ENCODE data around the gene PTPRA. TPM values are rescaled to one million over a fixed set of nuclear protein-coding genes. Genes with fewer than 3 reads are reported as not detected.

Gene PTPRA
- total and polyA plus RNA-seq, 2 of the 4 experiments (the other 2 are of a cell fraction), result 35.0 to 50.0 TPM

- no TSS peak for BruUV-seq (replicated peaks)
- H3K9me1 ChIP-seq (ENCODE audit: insufficient read depth, low read length), result peaks cover 11% of the 10 kb centered on the region
- H3K4me3 ChIP-seq (ENCODE audit: insufficient read depth, low read depth, low read length), result no peak overlapping the region
- no peak overlapping the region for H3K27ac ChIP-seq (ENCODE audit: insufficient read depth, low read length)
- H3K27me3 ChIP-seq (ENCODE audit: control insufficient read depth, insufficient read depth, low read length), result no peaks in the 10 kb centered on the region
- no peak overlapping the region for H2BK5ac ChIP-seq (ENCODE audit: low read depth, low read length, poor library complexity, severe bottlenecking)
- H3K56ac ChIP-seq (ENCODE audit: extremely low read depth, insufficient read depth, low read length), result no peak overlapping the region
- no peak overlapping the region for H4K91ac ChIP-seq (ENCODE audit: insufficient read depth, low read depth, low read length)
- H2BK120ac ChIP-seq (ENCODE audit: low read depth, low read length), result no peak overlapping the region
- ATAC-seq (ENCODE audit: low read depth) (no peak), DNase-seq (no peak)
- no peaks in the 10 kb centered on the region for H4K20me1 ChIP-seq (ENCODE audit: insufficient read depth, low read length)
- WGBS, 2 experiments (ENCODE audit: extremely low coverage in 2 of 2, insufficient read length in 1 of 2), result 98% methylated on average over 6 of the region's 11 CpGs; no CpG with 5 or more reads in 1 of the 2 experiments
- H3K4me2 ChIP-seq (ENCODE audit: low read depth, low read length), result no peak overlapping the region
- H4K5ac ChIP-seq (ENCODE audit: low read depth, low read length), result no peak overlapping the region
- no peak overlapping the region for H3K18ac ChIP-seq (ENCODE audit: low read depth, low read length)
- H3K4ac ChIP-seq (ENCODE audit: low read depth, low read length), result no peak overlapping the region
- H2BK20ac ChIP-seq (ENCODE audit: low read depth, low read length), result no peak overlapping the region
- H3K4me1 ChIP-seq (ENCODE audit: control insufficient read depth, insufficient read depth, low read length), result peaks cover 5% of the 10 kb centered on the region
- no peak overlapping the region for H2BK15ac ChIP-seq (ENCODE audit: low read depth, low read length)
- no peak overlapping the region for H3K23ac ChIP-seq (ENCODE audit: low read depth, low read length)
- TF ChIP-seq POLR2A (IDR thresholded peaks at IDR 0.05; ENCODE audit: low read depth, low read length) (no peak), MAZ (IDR thresholded peaks at IDR 0.05; ENCODE audit: borderline replicate concordance, low read depth, low read length) (no peak), BHLHE40 (IDR thresholded peaks at IDR 0.05; ENCODE audit: low read depth, low read length) (no peak), CHD1 (IDR thresholded peaks at IDR 0.05; ENCODE audit: low read depth, low read length) (no peak), MXI1 (IDR thresholded peaks at IDR 0.05; ENCODE audit: borderline replicate concordance, low read depth, low read length) (no peak), CEBPB (IDR thresholded peaks at IDR 0.05; ENCODE audit: low read depth, low read length) (no peak), SMC3 (IDR thresholded peaks at IDR 0.05; ENCODE audit: low read depth, low read length) (no peak), RAD21 (IDR thresholded peaks at IDR 0.05; ENCODE audit: low read length) (no peak), RCOR1 (IDR thresholded peaks at IDR 0.05; ENCODE audit: insufficient replicate concordance, low read length) (no peak), NFE2L2 (IDR thresholded peaks at IDR 0.05; ENCODE audit: low read depth, low read length) (no peak), RFX5 (IDR thresholded peaks at IDR 0.05; ENCODE audit: low read depth, low read length) (no peak), CTCF (conservative IDR thresholded peaks at IDR 0.05; ENCODE audit: low read depth, low read length) (no peak), FOS (IDR thresholded peaks at IDR 0.05; ENCODE audit: low read depth, low read length) (no peak), MAFK (IDR thresholded peaks at IDR 0.05; ENCODE audit: low read depth, low read length) (no peak)
- TF ChIP-seq, protein P1, sequence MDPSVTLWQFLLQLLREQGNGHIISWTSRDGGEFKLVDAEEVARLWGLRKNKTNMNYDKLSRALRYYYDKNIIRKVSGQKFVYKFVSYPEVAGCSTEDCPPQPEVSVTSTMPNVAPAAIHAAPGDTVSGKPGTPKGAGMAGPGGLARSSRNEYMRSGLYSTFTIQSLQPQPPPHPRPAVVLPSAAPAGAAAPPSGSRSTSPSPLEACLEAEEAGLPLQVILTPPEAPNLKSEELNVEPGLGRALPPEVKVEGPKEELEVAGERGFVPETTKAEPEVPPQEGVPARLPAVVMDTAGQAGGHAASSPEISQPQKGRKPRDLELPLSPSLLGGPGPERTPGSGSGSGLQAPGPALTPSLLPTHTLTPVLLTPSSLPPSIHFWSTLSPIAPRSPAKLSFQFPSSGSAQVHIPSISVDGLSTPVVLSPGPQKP (IDR thresholded peaks at IDR 0.05; ENCODE audit: borderline replicate concordance, low read depth, low read length), result no peak
- TF ChIP-seq, protein P2, sequence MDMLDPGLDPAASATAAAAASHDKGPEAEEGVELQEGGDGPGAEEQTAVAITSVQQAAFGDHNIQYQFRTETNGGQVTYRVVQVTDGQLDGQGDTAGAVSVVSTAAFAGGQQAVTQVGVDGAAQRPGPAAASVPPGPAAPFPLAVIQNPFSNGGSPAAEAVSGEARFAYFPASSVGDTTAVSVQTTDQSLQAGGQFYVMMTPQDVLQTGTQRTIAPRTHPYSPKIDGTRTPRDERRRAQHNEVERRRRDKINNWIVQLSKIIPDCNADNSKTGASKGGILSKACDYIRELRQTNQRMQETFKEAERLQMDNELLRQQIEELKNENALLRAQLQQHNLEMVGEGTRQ (IDR thresholded peaks at IDR 0.05; ENCODE audit: low read depth, low read length), result no peak
- in situ Hi-C loops (cut with MboI; ENCODE audit: low sequenced_read_pairs) (no loop called here), dilution Hi-C loops (cut with HindIII; ENCODE audit: low sequenced_read_pairs, unreplicated experiment) (no loop called here), intact Hi-C loops (cut with micrococcal nuclease) (no loop called here)
- H3K36me3 ChIP-seq (ENCODE audit: control insufficient read depth, insufficient read depth, low read length), result peaks cover 52% of the 10 kb centered on the region
- no peak overlapping the region for H3K9ac ChIP-seq (ENCODE audit: low read depth, low read length)
- ChIA-PET POLR2A (ENCODE audit: unreplicated experiment) (no interaction called here), CTCF (interaction anchor here (0.9 kb wide), 1 partner anchor 135 kb away, joined by 3 read pairs; no protein-coding TSS in a partner anchor)
- H3K14ac ChIP-seq (replicated peaks; ENCODE audit: low read depth, low read length), result no peak overlapping the region
- H2AFZ ChIP-seq (replicated peaks; ENCODE audit: low read length, poor library complexity), result no peak overlapping the region
- H2AK5ac ChIP-seq (ENCODE audit: low read depth, low read length), result no peak overlapping the region
- no peaks in the 10 kb centered on the region for H3K9me3 ChIP-seq (ENCODE audit: control insufficient read depth, insufficient read depth, low read length)
- H3K79me1 ChIP-seq (ENCODE audit: low read depth in 1 of 2, low read length in 2 of 2), result 0 out of 4 replicates have a peak, but pooled peaks cover 0 to 3% of the 10 kb centered on the region in 2 experiments
- H4K8ac ChIP-seq (ENCODE audit: low read depth in 2 of 2, low read length in 2 of 2), result no peak overlapping the region
- H2AK9ac ChIP-seq (replicated peaks; ENCODE audit: low read depth, low read length, poor library complexity), result no peak overlapping the region
These were observed 7.0 kb upstream of the PTPRA start for GRCh38 chr20:2866236-2866635.

Data from IMR-90 (cell line).